Keratinocyte (primary cell): ENCODE measurements around the gene SETX. TPM values are rescaled to one million over a fixed set of nuclear protein-coding genes. Genes with fewer than 3 reads are reported as not detected.

Experiments used
- DNase-seq: peaks from one replicate; pipeline ENCODE4 v3.0.0-alpha.2; 2011; ENCODE audit warnings: low read depth, missing footprints, low spot score
- FAIRE-seq: peaks from 2 replicates; lab custom pipeline; 2011; peaks lifted over from hg19 to GRCh38; lab: Jason Lieb, UNC
- H2AFZ ChIP-seq: 2 replicates; pipeline ENCODE4 v1.6.0; 2012; ENCODE audit warnings: low read length, control low read depth, inconsistent platforms; ENCODE audit not compliant: control insufficient read depth
- H3K27ac ChIP-seq: 2 replicates; pipeline ENCODE4 v1.5.1; 2011; ENCODE audit warnings: low read length; ENCODE audit not compliant: control insufficient read depth, insufficient read depth
- H3K27me3 ChIP-seq: 3 replicates; pipeline ENCODE4 v1.6.0; 2011; ENCODE audit warnings: low read length; ENCODE audit not compliant: control insufficient read depth, insufficient read depth; ENCODE audit errors: extremely low read depth
- H3K36me3 ChIP-seq, 2 experiments: 2 replicates in 1 of 2; 3 replicates in 1 of 2; pipeline ENCODE4 v1.5.1; 2011; ENCODE audit warnings: low read length in 2 of 2, mild to moderate bottlenecking in 1 of 2; ENCODE audit not compliant: control insufficient read depth in 2 of 2, insufficient read depth in 2 of 2; ENCODE audit errors: extremely low read depth in 1 of 2
- H3K4me1 ChIP-seq: 3 replicates; pipeline ENCODE4 v1.5.1; 2011; ENCODE audit warnings: low read length; ENCODE audit not compliant: control insufficient read depth, insufficient read depth; ENCODE audit errors: extremely low read depth
- H3K4me2 ChIP-seq: 3 replicates; pipeline ENCODE4 v1.6.0; 2011; ENCODE audit warnings: low read depth, low read length; ENCODE audit not compliant: control insufficient read depth, insufficient read depth; ENCODE audit errors: extremely low read depth
- H3K4me3 ChIP-seq, 3 experiments: fragments of 200-600 bp in 1 of 3; sonication (generic) in 1 of 3; 2 replicates in 2 of 3; 3 replicates in 1 of 3; pipeline ENCODE4 v1.5.1; 2011 to 2016; ENCODE audit warnings: low read length in 3 of 3, mild to moderate bottlenecking in 3 of 3, control low read depth in 2 of 3, inconsistent platforms in 1 of 3, low read depth in 1 of 3, mixed read lengths in 1 of 3, mixed run types in 1 of 3, moderate library complexity in 1 of 3; ENCODE audit not compliant: control insufficient read depth in 2 of 3, insufficient read depth in 2 of 3; ENCODE audit errors: extremely low read depth in 1 of 3
- H3K79me2 ChIP-seq: 2 replicates; pipeline ENCODE4 v1.6.0; 2012; ENCODE audit warnings: low read length; ENCODE audit not compliant: control insufficient read depth, insufficient read depth
- H3K9ac ChIP-seq: 3 replicates; pipeline ENCODE4 v1.6.0; 2011; ENCODE audit warnings: low read length; ENCODE audit not compliant: control insufficient read depth, insufficient read depth; ENCODE audit errors: extremely low read depth
- H3K9me1 ChIP-seq: 3 replicates; pipeline ENCODE4 v1.6.0; 2011; ENCODE audit warnings: low read length; ENCODE audit not compliant: control insufficient read depth, insufficient read depth; ENCODE audit errors: extremely low read depth
- H3K9me3 ChIP-seq: 2 replicates; pipeline ENCODE4 v1.5.1; 2012; ENCODE audit warnings: low read depth, low read length; ENCODE audit not compliant: control insufficient read depth
- H4K20me1 ChIP-seq: 3 replicates; pipeline ENCODE4 v1.6.0; 2011; ENCODE audit warnings: low read length; ENCODE audit not compliant: control insufficient read depth, insufficient read depth; ENCODE audit errors: extremely low read depth
- EZH2 ChIP-seq: IDR thresholded peaks from one replicate; pipeline ENCODE4 v1.6.1; 2012; ENCODE audit warnings: inconsistent platforms, mild to moderate bottlenecking, low read length, moderate library complexity
- dilution Hi-C: fragments of 300-500 bp; cut with MboI; formaldehyde crosslinking; loops from one replicate; pipeline ENCODE4 v1.7.0; 2020; ENCODE audit warnings: low sequenced_read_pairs; ENCODE audit not compliant: extremely low pct_ligation_motif_present
- polyA plus RNA-seq, 5 experiments: library from polyadenylated mRNA; depleted of rRNA in 3 of 5; stranded (reverse) in 3 of 5; stranded (forward) in 1 of 5; unstranded in 1 of 5; fragments of >200 nt; gene quantifications; 1 replicate in 1 of 5; 2 replicates in 3 of 5; 3 replicates in 1 of 5; pipeline versions ENCODE4 v1.2.1 to v1.2.3, GENCODE V29; 2011 to 2012; ENCODE audit warnings: missing spikeins in 2 of 5, low read depth in 1 of 5, low replicate concordance in 1 of 5
- TF ChIP-seq, protein P1 (sequence below), 3 experiments: IDR thresholded peaks in 1 of 3; conservative IDR thresholded peaks in 1 of 3; optimal IDR thresholded peaks in 1 of 3; 2 replicates in 2 of 3; 3 replicates in 1 of 3; pipeline versions ENCODE3 to v1.5.1; 2011; ENCODE audit warnings: low read length in 3 of 3, mild to moderate bottlenecking in 3 of 3, moderate library complexity in 2 of 3, control low read depth in 1 of 3, inconsistent platforms in 1 of 3; ENCODE audit not compliant: insufficient read depth in 2 of 3; ENCODE audit errors: extremely low read depth in 1 of 3

Gene SETX
- polyA plus RNA-seq, 1 donor (not counting 4 experiments of a cell fraction or from before 2014, with no cell fraction given) = 23.8 TPM

DNA sequence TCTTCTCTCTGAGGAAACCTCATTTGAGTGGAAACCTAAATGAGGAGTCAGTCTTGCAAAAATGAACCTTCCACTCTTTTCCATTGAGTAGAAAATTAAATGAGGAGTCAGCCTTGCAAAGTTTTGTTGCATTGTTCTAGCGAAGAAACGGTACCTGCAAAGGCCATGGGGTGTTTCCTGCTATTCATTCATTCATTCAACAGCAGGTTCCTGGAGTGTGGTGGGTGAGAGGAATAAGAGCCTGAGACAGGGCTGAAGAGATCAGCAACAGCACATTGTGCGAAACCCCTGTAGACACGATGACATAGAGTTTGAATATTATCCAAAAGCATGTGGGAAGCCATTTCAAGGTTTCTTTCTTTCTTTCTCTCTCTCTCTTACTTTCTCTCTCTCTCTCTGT lies 14.6 kb upstream of the SETX start:
- Histone ChIP-seq H3K27ac (no peak overlapping the region), H3K27me3 (no peaks in the 10 kb centered on the region), H3K9ac (no peak overlapping the region), H3K79me2 (no peaks in the 10 kb centered on the region), H3K4me1 (no peaks in the 10 kb centered on the region), H3K36me3 (no peaks in the 10 kb centered on the region), H3K9me1 (no peaks in the 10 kb centered on the region), H4K20me1 (no peaks in the 10 kb centered on the region), H3K4me3 (no peak overlapping the region), H2AFZ (no peak overlapping the region), H3K9me3 (no peaks in the 10 kb centered on the region), H3K4me2 (no peak overlapping the region)
- dilution Hi-C loops = no loop called here
- no peak for TF ChIP-seq EZH2
- TF ChIP-seq, protein P1, sequence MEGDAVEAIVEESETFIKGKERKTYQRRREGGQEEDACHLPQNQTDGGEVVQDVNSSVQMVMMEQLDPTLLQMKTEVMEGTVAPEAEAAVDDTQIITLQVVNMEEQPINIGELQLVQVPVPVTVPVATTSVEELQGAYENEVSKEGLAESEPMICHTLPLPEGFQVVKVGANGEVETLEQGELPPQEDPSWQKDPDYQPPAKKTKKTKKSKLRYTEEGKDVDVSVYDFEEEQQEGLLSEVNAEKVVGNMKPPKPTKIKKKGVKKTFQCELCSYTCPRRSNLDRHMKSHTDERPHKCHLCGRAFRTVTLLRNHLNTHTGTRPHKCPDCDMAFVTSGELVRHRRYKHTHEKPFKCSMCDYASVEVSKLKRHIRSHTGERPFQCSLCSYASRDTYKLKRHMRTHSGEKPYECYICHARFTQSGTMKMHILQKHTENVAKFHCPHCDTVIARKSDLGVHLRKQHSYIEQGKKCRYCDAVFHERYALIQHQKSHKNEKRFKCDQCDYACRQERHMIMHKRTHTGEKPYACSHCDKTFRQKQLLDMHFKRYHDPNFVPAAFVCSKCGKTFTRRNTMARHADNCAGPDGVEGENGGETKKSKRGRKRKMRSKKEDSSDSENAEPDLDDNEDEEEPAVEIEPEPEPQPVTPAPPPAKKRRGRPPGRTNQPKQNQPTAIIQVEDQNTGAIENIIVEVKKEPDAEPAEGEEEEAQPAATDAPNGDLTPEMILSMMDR (optimal IDR thresholded peaks at IDR 0.05 in 1 of 3, IDR thresholded peaks at IDR 0.05 in 1 of 3, conservative IDR thresholded peaks at IDR 0.05 in 1 of 3; ENCODE audit: extremely low read depth in 1 of 3, insufficient read depth in 2 of 3, low read length in 3 of 3) = no peak
- DNase-seq (no peak), FAIRE-seq (no peak)

DNA sequence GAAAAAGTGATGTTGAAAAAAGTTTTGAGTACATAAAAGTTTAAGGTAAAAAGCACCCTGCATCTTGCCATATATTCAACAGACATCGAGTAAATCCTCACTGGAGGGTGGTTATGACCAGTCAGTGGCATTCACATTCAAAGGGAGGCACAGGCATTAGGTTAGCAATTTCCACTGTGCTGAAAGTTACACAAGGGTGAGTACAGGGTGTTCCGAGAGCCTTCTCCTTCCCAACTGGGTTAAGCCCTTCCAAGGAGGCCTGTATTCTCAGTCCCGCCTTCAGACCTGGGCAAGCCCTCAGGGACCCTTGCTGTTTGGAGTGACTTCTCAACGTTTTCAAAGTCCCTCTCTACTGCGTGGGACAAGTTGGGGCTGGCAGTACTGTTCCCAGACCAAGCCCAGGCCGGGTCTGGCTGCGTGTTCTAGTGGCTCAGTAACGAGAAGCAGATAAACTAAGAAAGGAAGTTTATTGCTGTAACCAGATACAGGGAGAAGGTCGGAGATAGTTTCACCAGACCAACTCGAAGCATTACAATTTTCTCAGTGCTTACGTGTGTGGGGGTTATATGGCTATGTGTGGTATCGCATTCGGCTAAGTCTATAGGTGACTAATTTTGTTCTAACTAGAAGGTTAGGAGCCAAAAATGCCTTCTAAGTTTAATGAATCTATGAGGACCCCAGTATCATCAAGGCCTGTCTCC lies 13.0 kb upstream of the SETX start:
- no peak for FAIRE-seq
- H3K9ac ChIP-seq = no peak overlapping the region
- no peaks in the 10 kb centered on the region for H3K9me1 ChIP-seq

More for the DNA sequence above, 13.0 kb upstream of the SETX start:
- no peaks in the 10 kb centered on the region for H4K20me1 ChIP-seq
- no peaks in the 10 kb centered on the region for H3K27me3 ChIP-seq
- H3K36me3 ChIP-seq = no peaks in the 10 kb centered on the region
- TF ChIP-seq EZH2 = no peak
- TF ChIP-seq, protein P1 (optimal IDR thresholded peaks at IDR 0.05 in 1 of 3, IDR thresholded peaks at IDR 0.05 in 1 of 3, conservative IDR thresholded peaks at IDR 0.05 in 1 of 3; ENCODE audit: extremely low read depth in 1 of 3, insufficient read depth in 2 of 3, low read length in 3 of 3) = no peak
- dilution Hi-C loops = no loop called here
- no peaks in the 10 kb centered on the region for H3K9me3 ChIP-seq
- H3K4me1 ChIP-seq = no peaks in the 10 kb centered on the region
- H3K27ac ChIP-seq = no peak overlapping the region
- H3K4me3 ChIP-seq = no peak overlapping the region
- H3K4me2 ChIP-seq = no peak overlapping the region
- H2AFZ ChIP-seq = no peak overlapping the region
- DNase-seq = no peak
- H3K79me2 ChIP-seq = no peaks in the 10 kb centered on the region
